ENCODE measurements around the gene TMA7B.
A peak's percentile ranks its signal among the peaks of the same experiment; 100 is the strongest.

Gene TMA7B

GRCh38 chr22:39959640-39960447 lies at the start of gene TMA7B:
Gene TMA7B, plus strand, starts transcription at chr22:39960397. Its CDS starts 3,978 bp downstream, at chr22:39964375.
- DNase-seq (ENCODE audit: low spot score): no peak

GRCh38 chr22:39910876-39911613 lies 49.2 kb upstream of the TMA7B start:
- DNase-seq (ENCODE audit: low spot score): no peak

GRCh38 chr22:39913321-39913720 lies 46.9 kb upstream of the TMA7B start:
- no peak for DNase-seq (ENCODE audit: low spot score)

GRCh38 chr22:39913886-39914285 lies 46.3 kb upstream of the TMA7B start:
- DNase-seq (ENCODE audit: low spot score): no peak

GRCh38 chr22:39914584-39914983 lies 45.6 kb upstream of the TMA7B start:
- no peak for DNase-seq (ENCODE audit: low spot score)

- DNase-seq (ENCODE audit: low spot score): peak; percentile 26
These were observed 44.9 kb upstream of the TMA7B start for GRCh38 chr22:39915295-39915726.

- DNase-seq (ENCODE audit: low spot score): peak; percentile 23
These were observed 43.7 kb upstream of the TMA7B start for GRCh38 chr22:39916496-39916895.

- DNase-seq (ENCODE audit: low spot score): no peak
These were observed 43.0 kb upstream of the TMA7B start for GRCh38 chr22:39917197-39917643.

GRCh38 chr22:39917776-39918495 lies 42.3 kb upstream of the TMA7B start:
- no peak for DNase-seq (ENCODE audit: low spot score)

- DNase-seq (ENCODE audit: low spot score): no peak
These were observed 40.0 kb upstream of the TMA7B start for GRCh38 chr22:39920134-39920743.

- no peak for DNase-seq (ENCODE audit: low spot score)
These were observed 36.5 kb upstream of the TMA7B start for GRCh38 chr22:39923696-39924095.

GRCh38 chr22:39924286-39924685 lies 35.9 kb upstream of the TMA7B start:
- no peak for DNase-seq (ENCODE audit: low spot score)

- DNase-seq (ENCODE audit: low spot score): no peak
These were observed 34.9 kb upstream of the TMA7B start for GRCh38 chr22:39925273-39925672.

- DNase-seq (ENCODE audit: low spot score): no peak
These were observed 34.1 kb upstream of the TMA7B start for GRCh38 chr22:39925909-39926679.

GRCh38 chr22:39926753-39927152 lies 33.4 kb upstream of the TMA7B start:
- DNase-seq (ENCODE audit: low spot score): no peak

GRCh38 chr22:39927544-39927943 lies 32.7 kb upstream of the TMA7B start:
- DNase-seq (ENCODE audit: low spot score): no peak

- no peak for DNase-seq (ENCODE audit: low spot score)
These were observed 31.4 kb upstream of the TMA7B start for GRCh38 chr22:39928536-39929520.

- no peak for DNase-seq (ENCODE audit: low spot score)
These were observed 28.9 kb upstream of the TMA7B start for GRCh38 chr22:39931251-39931650.

GRCh38 chr22:39932166-39932565 lies 28.0 kb upstream of the TMA7B start:
- DNase-seq (ENCODE audit: low spot score): no peak
